Lung microvascular endothelial cell (primary cell): ENCODE measurements around the gene ZNF292. TPM values are rescaled to one million over a fixed set of nuclear protein-coding genes. Genes with fewer than 3 reads are reported as not detected.
"Not testable (repeated sequence)": the region's sequence is repeated elsewhere in the genome, so short reads cannot be mapped to it uniquely, and the experiment has no call there.

ENCODE experiments used
- DNase-seq, 2 donors: peaks; one replicate each; pipeline versions ENCODE4 v3.0.0 to v3.0.0-alpha.2; 2010; ENCODE audit warnings: low read depth in 2 of 2
- total RNA-seq: library from RNA; depleted of rRNA; stranded (reverse); fragments of >200 nt; gene quantifications from 2 replicates; pipeline ENCODE4 v1.2.1, GENCODE V29; 2014

The ZNF292 gene
- 11.3 and 18.3 TPM in 2 replicates for total RNA-seq

- DNase-seq = peak; percentile 96 to 97
Observed at GRCh38 chr6:87154993-87155841, at the start of gene ZNF292. Gene ZNF292, plus strand, starts transcription at chr6:87155565. Its CDS starts 27 bp downstream, at chr6:87155592.

- DNase-seq = no peak
Observed at GRCh38 chr6:87105823-87106222, 49.5 kb upstream of the ZNF292 start.

GRCh38 chr6:87110636-87111035 lies 44.7 kb upstream of the ZNF292 start:
- DNase-seq = no peak

- DNase-seq = no peak
Observed at GRCh38 chr6:87115402-87116135, 39.8 kb upstream of the ZNF292 start.

DNA sequence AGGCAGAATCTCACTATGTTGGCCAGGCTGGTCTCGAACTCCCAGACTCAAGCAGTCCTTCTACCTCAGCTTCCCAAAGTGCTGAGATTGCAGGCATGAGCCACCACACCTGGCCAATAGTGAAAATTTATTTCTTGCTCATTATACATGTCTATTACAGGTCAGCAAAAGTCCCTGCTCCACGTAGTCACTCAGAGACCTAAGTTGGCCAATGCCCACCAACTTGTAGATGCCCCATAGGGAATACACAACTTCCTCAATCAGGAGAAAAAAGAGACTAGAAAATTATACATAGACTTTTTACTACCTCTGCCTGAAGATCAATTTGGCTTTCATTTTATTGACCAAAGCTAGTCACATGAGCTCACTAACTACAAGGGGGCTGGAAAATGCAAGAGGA lies 38.4 kb upstream of the ZNF292 start:
- no peak for DNase-seq

GRCh38 chr6:87118054-87118453 lies 37.3 kb upstream of the ZNF292 start:
- DNase-seq = no peak

GRCh38 chr6:87122477-87122876 lies 32.9 kb upstream of the ZNF292 start:
- DNase-seq = no peak

- no peak for DNase-seq
Observed at GRCh38 chr6:87124074-87124473, 31.3 kb upstream of the ZNF292 start.

DNA sequence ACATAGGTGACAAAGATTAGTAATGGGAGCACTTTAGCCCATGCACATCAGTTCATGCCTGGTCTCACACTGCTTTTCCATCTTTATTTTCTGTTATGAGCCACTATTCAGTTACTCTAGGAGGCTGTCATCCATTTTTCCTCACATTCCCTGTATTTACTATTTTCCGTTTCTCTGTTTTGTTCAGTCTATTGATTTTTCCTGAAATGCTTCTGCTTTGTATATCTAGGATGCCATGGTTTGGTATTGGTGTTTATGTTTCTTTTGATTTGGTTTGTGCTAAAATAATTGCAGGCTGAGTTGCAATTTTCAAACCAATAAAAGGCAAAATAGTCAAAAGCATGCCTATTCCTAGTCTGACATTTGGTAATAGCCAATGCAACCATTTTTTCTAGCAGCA lies 28.9 kb upstream of the ZNF292 start:
- no peak for DNase-seq

DNA sequence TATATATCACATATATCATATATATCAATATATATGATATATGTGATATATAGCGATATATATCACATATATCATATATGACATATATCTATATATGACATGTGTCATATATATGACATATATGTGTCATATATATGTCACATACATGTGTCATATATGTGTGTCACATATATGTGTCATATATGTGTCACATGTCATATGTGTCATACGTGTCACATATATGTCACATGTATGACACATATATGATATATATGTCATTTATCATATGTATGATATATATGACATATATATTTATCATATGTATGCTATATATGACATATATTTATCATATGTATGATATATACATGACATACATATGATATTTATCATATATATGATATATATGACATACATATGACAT lies 27.6 kb upstream of the ZNF292 start:
- no peak for DNase-seq

DNA sequence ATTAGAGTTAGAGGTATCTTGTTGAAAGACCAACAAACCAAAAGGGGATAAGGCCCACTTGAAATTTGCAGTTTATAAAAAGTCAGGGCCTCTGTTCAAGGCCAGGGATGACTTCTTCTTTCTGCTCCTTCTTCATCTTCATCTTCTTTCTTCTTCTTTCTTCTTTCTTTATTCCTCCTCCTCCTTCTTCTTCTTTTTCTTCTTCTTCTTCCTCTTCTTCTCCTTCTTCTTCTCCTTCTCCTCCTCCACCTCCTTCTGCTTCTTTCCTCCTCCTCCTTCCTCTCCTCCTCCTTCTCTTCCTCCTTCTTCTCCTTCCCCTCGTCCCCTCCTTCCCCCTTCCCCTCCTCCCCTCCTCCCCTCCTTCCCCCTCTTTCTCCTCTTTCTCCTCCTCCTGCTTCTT lies 18.4 kb upstream of the ZNF292 start:
- DNase-seq = no peak

- DNase-seq = peak; percentile 70 to 79
Observed at GRCh38 chr6:87139236-87139635, 16.1 kb upstream of the ZNF292 start.

DNA sequence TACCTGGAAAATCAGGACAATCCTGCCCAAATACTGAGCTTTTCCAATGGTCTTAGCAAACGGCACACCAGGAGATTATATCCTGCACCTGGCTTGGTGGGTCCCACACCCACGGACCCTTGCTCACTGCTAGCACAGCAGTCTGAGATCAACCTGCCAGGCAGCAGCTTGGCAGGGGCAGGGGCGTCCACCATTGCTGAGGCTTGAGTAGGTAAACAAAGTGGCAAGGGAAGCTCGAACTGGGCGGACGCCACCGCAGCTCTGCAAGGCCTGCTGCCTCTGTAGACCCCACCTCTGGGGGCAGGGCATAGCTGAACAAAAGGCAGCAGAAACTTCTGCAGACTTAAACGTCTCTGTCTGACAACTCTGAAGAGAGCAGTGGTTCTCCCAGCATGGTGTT lies 15.4 kb upstream of the ZNF292 start:
- DNase-seq = not testable (repeated sequence)

- no peak for DNase-seq
Observed at GRCh38 chr6:87146363-87146762, 9.0 kb upstream of the ZNF292 start.

GRCh38 chr6:87150406-87150805 lies 5.0 kb upstream of the ZNF292 start:
- no peak for DNase-seq

- no peak for DNase-seq
Observed at GRCh38 chr6:87151471-87151780, 3.9 kb upstream of the ZNF292 start.

DNA sequence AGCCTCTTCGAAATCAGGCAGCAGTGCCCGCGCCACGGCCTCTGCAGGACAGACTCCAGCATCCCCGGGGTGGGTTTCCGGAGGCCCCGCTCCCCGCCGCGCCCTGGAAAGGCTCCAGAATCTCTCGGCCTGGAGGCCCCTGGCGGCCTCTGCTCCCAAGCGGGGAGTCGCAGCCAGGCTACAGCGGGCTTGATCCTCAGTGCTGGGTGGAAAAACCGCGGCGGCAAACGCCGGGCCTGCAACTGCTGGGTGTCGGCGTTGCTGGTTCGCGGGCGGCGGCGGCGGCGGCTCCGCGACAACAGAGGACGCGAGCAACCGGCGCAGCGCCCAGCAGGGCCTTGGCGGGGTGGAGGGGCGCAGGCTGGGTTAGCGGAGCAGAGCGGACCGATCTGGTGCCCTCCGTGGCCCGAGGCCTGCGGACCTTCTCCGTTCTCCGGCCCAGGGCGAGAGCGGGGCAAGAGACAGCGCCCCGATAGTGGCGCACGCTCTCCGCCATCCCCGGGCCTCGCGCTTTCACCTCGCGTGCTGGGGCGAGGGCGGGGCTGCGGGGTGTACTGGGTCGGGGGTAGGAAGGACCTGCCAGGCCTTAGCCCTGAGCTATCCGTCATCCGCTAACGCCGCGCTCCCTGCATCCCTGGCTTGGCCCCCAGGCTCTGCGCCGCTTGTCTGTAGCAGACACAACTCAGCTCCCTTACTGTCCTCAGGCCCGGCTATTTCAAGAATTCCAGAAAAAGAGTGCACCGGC lies 3.4 kb upstream of the ZNF292 start:
- peak; percentile 43 to 52 for DNase-seq

- DNase-seq = peak in 1 of 2 donors; percentile 11
Observed at GRCh38 chr6:87152526-87152955, 2.8 kb upstream of the ZNF292 start.

DNA sequence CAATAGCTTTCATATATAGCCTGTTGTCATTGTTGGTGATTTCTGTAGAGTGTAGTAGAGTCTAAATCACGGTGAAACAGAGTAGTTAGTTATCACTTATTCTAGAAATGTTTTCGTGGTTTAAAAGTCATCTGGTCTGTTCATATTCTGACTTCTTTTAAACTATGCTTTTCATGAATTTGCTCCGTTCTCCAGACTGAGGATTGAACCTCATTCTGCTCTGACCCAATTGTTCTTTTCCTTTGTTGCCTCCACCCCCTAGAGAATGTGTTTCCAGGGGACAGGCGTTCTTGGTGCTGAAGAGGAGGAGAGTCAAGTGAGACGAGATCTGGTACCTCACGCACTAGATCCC lies 748 bp upstream of the ZNF292 start:
- DNase-seq = peak in 1 of 2 donors; percentile 86

DNA sequence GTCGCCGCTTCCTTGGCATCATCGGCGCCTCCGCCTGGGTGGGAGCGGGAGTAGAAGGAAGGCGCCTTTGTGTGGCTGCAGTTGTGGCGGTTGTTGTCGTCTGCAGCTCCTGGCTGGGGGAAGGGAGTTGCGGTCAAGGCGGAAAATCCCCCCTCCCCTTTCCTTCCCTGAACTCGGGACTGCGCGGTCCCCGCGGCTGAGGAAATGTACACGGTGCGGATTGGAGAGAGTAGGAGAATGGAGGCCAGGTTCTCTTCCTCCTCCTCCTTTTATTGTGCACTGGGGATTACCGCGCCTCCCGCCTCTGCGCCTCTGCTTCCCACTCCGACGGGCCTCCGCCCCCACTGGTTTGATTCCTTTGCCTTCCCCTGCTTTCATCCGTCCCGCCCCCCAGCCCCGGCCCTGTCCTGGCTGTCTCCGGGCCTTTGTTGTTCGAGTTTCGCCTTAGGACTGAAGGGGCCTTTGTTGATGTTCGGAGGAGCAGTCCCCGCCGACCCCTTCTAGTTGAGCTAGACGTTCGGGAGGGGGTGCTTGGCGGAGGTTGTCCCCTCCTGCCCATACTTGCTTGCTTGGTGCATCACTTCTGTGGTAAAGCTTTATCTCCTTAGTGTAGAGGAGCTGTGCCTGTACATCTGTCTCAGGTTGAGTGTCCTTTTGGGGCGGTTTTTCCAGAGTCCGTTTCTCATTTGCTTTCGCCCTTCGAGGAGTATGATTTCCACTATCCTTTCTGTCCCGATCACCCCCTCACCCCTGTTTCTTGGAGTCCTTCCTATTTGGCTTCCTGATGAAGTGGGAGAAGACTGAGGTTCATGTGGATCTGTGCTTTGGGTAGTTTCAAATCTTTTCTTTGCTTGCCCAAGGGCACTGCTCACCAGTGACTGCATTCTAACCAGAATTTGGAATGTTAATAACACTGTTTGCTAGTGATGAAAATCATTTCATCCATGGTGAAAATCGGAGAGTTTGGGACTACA lies 764 bp downstream of the ZNF292 start:
- DNase-seq = peak; percentile 35 to 54

- DNase-seq = not testable (repeated sequence)
Observed at GRCh38 chr6:87157596-87157995, 2.2 kb downstream of the ZNF292 start.
